GM21529 (cell line): ENCODE measurements around the gene PTGES3L.
"Not testable (repeated sequence)": the region's sequence is repeated elsewhere in the genome, so short reads cannot be mapped to it uniquely, and the experiment has no call there.

ENCODE experiments used
- ATAC-seq: cut with Tn5 transposase; IDR thresholded peaks from one replicate; pipeline ENCODE4 v1.9.1; 2021; ENCODE audit not compliant: unreplicated experiment

PTGES3L gene

GRCh38 chr17:43014649-43015542 lies 35.0 kb upstream of the PTGES3L start:
- no peak for ATAC-seq

- no peak for ATAC-seq
These were observed 34.3 kb upstream of the PTGES3L start for GRCh38 chr17:43014020-43014648.

GRCh38 chr17:43013296-43013695 lies 33.4 kb upstream of the PTGES3L start:
- no peak for ATAC-seq

- no peak for ATAC-seq
These were observed 32.0 kb upstream of the PTGES3L start for GRCh38 chr17:43011728-43012472.

- no peak for ATAC-seq
These were observed 30.9 kb upstream of the PTGES3L start for GRCh38 chr17:43010667-43011308.

GRCh38 chr17:43006639-43007551 lies 27.0 kb upstream of the PTGES3L start, which contains the start of gene IFI35:
TSS of gene IFI35 (plus strand) at chr17:43006784. CDS start at chr17:43006948, 164 bp downstream.
- ATAC-seq, result peak; percentile 80

- ATAC-seq, result no peak
These were observed 23.8 kb upstream of the PTGES3L start for GRCh38 chr17:43003542-43004172.

GRCh38 chr17:43000894-43001293 lies 21.0 kb upstream of the PTGES3L start:
- not testable (repeated sequence) for ATAC-seq

GRCh38 chr17:42999003-42999525 lies 19.2 kb upstream of the PTGES3L start:
- no peak for ATAC-seq

GRCh38 chr17:42997984-42998938 lies 18.4 kb upstream of the PTGES3L start, which contains the start of gene RPL27:
TSS of gene RPL27 (plus strand) at chr17:42998419. CDS start at chr17:42998751, 332 bp downstream.
- peak; percentile 92 for ATAC-seq

- ATAC-seq, result no peak
These were observed 17.6 kb upstream of the PTGES3L start for GRCh38 chr17:42997390-42997983.

GRCh38 chr17:42993913-42994312 lies 14.0 kb upstream of the PTGES3L start:
- ATAC-seq, result not testable (repeated sequence)

- ATAC-seq, result no peak
These were observed 13.0 kb upstream of the PTGES3L start for GRCh38 chr17:42992872-42993271.

- no peak for ATAC-seq
These were observed 11.6 kb upstream of the PTGES3L start for GRCh38 chr17:42991471-42991870.

- no peak for ATAC-seq
These were observed 10.1 kb upstream of the PTGES3L start for GRCh38 chr17:42989726-42990652.

GRCh38 chr17:42989141-42989540 lies 9.3 kb upstream of the PTGES3L start:
- ATAC-seq, result no peak
